M059J (cell line): ENCODE measurements around the gene CALCR. TPM values are rescaled to one million over a fixed set of nuclear protein-coding genes. Genes with fewer than 3 reads are reported as not detected.

ENCODE experiments used
- DNase-seq: peaks from one replicate; pipeline ENCODE4 v3.0.0-alpha.2; 2012; ENCODE audit warnings: low read depth
- total RNA-seq: library from RNA; depleted of rRNA; stranded (reverse); fragments of >200 nt; shearing (Covaris generic); gene quantifications from 2 replicates; pipeline ENCODE4 v1.2.3, GENCODE V29; 2014

Gene CALCR
- total RNA-seq, 1 experiment from 2014 or later: not detected

DNA sequence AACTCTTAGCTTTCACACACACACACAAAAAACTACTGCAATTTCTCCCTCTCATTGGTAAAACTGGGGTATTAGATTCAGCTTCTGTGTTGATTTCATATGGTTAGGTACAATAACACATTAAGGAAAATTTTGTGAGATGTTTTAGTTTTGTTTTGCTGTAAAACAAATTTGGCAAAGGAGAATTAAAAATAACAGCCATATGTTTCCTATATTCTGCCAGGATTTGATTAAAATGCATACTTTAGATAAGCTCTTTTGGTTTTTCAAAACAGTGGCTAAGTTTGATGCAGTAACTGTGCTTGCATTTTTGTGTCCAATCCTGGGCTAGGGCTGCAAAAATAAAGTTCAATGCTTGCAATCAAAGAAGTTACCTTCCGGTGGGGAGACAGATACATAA, 126.3 kb downstream of the CALCR start:
- DNase-seq: no peak

DNA sequence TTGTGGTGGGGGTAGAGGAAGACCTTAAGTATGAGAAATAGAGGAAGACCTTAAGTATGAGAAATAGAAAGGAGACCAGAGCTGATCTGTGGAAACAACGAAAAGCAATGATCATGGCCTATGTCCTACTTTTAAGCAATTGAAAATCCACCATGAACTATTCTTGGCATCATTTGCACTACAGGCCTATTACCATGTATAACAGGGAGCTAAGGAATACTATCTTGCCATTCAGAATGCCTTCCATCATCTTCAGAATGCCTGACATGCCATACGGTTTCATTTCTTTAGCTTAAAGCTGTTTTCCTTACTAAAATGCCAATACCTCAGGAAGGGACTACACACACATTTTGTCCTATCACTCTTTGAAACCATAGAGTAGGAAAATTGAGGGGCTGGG, 127.0 kb downstream of the CALCR start:
- no peak for DNase-seq

DNA sequence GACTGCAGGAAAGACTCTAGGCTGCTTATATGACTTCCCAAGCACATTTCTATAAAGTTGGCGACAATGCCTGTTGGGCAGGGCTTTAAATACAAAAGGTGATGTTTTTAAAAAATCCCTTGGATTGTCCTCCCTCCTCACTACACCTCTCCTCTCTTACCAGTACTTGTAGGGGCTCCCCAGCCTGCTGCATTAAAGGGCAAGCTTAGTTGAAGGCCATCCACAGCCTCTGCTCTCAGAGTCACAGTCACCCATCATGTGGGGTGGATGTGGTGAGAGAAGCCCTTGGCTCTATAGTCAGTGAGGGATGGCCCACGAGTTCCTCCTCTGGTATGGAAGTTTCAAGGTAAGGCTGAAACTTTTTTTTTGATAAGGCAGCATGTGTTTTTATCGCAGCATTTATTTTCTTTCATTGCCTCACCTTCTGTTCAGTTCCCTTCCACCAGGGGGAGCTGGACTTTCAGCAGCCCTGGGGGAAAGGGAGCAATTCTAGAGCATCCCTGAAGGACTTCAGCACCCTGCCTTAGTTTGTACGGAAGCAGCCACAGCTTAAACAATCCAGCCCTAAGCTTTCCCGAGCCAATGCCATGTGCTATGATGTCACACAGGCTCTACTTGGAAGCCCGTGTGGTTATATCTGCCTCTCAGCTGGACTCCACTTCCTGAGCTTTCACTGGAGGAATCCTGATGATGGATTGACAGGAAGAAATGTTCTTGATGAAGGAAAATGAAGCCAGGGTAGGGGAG, 131.9 kb downstream of the CALCR start:
- DNase-seq: peak; percentile 27

DNA sequence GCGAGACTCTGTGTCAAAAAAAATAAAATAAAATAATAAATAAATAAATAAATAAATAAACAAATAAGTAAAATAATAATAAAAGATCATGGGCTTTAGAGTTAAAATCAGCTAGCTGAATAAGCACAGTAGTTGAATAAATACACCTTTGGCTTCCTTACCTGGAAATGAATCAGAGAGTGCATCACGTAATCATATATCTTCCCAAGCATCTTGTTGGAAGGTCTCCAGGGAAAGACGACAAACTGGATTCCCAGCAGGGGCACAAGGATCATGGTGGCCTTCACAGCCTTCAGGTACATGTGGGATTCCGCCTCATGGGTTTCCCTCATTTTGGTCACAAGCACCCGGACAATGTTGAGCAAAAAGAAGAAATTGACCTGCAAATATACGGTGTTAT, 138.7 kb downstream of the CALCR start:
- no peak for DNase-seq

DNA sequence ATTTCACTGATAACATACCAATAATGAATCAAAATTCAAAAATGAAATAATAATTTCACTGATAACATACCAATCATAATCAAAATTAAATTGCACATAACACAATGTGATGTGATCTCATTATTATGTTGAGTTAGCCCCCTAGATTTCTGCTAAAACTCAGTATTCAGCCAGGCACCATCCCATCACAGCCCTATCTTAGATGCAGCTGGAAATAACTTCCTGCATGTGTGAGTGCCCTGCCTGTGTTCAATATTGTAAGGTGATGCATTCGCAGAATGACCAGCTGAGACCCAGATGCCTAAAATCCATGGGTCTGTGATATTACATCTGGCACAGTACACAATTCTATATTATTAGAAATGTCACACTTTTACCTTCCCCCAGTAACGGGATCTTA, 142.4 kb downstream of the CALCR start:
- DNase-seq: no peak

DNA sequence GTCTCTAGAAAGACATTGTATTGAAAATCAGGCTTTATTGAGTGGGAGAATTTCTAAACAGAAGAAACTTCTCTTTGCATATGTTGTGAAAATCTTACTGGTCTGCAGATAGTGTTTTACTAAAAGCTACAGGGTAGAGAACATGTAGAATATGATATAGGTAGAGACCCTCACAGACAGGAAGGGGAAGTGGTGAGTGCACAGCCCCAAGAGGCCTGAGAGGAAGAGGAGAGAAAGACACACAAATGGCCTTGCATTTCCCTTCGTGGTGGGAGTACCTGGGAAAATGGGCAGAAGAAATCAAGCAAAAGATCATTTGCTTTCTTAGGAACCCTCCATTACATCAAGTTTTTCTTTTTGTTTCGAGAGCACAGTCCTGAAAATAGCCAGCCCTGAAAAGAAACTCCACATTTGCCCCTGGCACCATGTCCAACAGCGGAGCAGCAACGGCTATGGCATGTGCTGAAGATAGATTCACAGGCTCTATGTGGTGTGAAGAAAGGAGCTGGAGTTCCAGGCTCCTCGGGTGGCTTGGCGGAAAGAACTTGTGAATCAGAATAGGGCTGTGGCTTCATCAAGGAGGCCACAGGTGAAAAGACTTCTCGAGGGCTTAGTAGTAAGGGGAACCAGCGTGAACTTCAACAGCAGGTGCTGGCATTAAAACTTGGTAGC, 143.5 kb downstream of the CALCR start:
- DNase-seq: no peak

DNA sequence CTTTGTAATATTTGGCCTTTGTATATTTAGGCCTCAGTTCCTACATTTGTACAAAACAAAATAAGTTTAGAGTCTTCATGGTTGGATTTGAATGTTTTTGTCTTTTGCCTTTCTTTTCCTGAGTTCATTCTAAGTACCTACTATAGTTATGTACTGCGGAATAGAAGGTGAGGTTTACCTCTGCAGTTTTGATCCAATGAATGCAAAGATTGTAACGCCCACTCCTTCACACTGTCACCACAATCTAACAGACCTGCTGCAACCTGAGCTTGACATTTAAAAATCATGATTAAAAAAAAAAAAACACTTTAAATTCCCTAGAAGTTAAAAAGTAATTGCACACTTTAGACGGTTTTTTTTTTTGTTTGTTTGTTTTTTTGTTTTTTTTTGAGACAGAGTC, 145.0 kb downstream of the CALCR start:
- no peak for DNase-seq

DNA sequence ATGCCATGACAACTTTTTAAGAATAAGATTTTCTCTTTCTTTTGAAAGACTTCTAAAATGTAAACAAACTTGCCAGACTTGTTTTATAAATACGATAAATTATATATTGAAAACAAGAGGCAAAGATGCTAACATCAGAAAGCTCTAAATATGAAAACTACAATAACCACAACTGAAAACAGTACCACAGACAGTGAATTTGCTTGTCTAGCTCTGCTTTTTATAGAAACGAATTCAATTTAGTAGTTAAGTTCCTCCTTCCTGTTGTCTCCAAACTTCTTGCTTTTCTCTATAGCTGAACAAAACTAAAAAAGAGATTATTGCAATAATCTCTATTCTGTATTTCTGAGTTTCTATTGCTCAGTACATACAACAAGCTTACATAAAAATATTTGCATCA, 147.4 kb downstream of the CALCR start:
- DNase-seq: no peak

DNA sequence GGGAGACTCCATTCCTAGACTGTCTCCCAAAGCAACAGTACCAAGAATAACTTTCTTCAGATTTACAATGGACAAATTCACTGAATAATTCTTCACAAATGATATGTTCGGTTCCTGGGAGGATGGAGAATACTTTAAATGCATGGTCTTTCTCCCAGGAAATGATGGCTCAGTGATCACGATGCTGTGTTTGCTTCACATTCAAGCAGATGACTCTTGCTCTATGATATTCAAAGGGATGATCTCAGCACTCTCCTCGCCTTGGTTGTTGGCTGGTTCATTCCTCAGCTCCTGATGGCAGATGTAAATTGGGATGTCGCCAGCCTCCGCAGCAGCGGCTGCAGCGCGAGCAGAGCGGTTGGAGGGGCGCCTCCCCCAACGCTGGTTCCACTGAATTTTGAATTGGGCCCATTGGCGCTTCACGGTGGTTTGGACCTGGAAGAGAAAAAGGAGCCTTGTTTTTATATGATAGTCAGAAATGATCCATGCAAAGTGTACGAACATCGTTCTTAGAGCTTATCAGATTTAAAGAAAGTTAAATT, 148.3 kb downstream of the CALCR start:
- DNase-seq: no peak

DNA sequence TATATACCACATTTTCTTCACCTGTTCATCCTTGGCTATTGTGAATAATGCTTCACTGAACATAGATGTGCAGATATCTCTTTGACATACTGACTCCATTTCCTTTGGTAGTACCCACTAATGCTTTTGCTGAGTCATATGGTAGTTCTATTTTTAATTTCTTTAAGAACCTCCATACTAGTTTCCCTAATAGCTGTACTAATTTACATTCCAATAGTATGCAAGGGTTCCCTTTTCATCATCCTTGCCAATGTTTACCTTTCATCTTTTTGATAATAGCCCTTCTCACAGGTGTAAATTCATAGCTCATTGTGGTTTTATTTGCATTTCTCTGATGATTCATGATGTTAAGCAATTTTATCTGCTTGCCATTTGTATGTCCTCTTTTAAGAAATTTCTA, 159.9 kb downstream of the CALCR start:
- DNase-seq: no peak

DNA sequence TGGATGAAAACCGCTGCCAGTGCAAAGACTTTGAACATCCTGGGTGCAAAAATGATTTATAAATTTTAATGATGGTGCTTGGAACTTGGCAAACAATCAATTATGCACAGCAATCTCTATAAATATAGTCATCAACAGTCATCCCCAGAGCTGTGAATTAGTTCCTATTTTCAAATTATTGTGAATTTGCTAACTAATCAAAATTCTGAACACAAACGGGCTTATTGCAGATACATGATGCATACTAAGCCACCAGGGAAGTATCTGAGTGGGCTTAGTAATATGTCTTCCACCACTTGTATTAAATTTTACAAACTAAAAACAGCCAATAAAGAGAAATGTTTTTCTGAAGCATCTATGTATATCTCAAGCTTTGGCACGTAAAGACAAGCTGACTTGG, 165.2 kb downstream of the CALCR start:
- no peak for DNase-seq

DNA sequence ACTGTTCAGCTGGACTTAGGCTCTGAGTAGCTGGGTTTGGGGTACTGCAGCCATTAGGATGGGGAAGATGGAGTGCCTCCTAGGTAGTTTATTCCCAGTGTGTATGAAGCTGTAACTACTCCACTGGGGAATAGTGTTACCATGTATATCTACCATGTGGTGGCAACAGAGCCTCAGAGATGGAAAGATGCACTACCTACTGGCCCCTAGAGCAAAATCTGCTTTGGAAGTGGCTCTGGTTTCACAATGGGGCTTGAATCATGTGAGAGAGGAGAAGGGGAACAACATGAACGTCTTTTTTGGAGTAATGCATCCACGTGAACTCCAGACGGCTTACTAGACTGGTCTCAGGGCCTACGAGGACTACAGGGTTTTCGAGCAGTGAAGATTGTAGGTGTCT, 167.3 kb downstream of the CALCR start:
- no peak for DNase-seq

DNA sequence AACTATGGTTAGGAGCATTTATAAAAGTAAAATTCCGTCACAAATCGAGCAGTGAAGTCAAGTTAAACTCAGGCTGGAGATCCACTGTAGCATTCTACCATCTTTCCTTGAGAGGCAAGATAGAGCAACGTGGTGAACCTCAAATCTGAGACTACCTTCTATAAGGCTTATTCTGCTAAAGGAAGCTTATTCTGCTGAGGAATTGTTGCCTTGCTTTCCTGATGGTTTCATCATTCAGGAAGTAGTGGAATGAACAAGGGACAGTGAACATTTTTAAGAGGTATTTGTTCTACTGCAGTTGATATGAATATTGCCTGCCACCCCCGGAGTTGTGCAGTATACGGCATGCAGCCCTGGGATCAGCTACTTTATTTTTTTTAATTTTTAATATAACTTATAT, 171.6 kb downstream of the CALCR start:
- no peak for DNase-seq

DNA sequence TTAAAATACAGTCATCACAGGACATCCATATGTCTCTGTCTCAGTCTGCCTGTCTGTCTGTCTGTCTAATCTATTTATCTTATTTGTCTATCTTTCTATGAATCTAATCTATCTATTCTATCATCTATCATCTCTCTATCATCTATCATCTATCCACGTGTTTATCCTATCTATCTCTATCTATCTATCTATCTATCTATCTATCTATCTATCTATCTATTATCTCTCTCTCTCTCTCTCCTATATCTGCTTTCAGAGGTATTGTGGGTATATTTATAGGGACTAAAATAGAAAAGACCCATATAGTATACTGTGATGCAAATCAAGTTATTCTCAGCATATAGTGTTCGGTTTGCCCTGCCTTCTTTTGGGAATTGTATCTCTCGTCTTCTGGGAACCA, 174.9 kb downstream of the CALCR start:
- DNase-seq: no peak

DNA sequence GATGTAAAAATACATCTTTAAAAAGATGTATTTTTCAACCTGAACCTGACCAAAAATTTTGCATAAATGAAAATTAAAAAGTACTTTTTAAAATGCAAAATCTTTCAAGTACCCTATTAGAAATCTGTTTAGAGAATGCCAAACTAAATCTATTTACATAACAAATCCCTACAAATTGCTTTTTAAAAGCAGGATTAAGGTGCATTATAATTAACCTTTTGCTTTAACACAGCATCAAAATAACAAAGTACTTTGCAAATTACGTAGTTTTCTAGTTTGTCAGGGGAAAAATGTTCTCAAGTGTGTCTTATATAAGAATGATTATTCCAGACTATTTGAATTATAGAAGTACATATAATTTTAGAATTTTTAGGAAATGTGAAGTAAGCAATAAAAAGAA, 181.5 kb downstream of the CALCR start:
- no peak for DNase-seq

DNA sequence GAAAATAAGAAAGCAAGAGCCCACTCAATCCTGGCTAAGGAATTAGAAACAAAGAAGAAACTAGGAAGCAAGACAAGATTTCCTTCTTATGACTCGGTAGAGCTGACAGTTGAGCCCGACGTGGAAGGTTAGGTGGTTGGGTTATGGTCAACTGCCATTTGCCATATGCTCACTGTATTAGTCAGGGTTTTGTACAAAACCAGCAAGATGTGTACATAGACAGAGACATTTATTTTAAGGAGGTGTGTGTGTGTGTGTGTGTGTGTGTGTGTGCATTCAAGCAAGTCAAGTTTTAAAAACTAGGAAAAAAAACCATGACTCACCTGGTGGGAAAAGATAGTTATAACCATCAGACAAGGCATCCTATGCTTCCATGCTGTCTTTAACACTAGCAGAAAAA, 183.9 kb downstream of the CALCR start:
- DNase-seq: no peak

DNA sequence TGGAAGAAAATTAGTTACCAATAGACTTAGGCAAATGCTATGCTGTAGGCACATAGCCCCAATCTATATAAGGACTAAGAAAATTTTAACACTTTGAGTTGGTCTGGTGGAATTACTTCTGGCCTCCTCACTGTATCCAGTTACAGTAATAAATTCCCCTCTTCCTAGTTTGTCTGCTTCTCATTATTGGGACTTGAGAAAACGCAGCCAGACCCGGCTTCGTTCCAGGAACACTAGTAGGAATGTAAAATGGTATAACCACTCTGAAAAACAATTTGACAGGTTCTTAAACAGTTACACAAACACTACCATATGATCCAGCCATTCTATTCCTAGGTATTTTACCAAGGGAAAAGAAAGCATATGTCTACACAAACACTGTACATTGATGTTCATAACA, 192.2 kb downstream of the CALCR start:
- DNase-seq: no peak

DNA sequence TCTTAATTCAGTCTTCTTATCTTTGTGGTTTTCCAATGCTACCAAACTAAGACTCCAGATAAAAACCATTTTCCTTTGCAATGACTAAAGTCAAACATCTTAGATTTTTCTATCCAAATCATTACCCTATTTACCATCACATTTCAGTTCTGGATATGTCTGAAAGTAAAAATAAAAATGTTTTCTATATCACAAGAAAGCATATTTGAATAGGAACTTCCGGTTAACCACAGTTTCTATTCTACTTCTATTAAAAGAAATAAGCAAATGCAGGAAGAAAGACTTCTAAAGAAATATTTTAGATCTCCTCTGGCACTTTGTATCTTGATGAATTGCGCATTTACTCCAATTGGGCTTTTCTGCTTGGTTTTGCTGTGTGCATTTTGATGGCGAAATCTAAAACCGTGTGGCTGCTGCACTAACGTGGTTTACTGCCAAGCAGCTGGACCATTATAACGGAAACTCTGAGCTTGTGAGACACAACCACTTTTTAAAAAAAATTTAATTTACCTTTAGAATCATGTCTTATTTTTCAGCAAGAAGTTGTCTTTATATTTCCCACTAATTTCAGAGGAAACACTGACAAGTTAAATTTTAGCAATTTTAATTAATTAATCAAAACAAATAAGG, 196.3 kb downstream of the CALCR start:
- DNase-seq: no peak

DNA sequence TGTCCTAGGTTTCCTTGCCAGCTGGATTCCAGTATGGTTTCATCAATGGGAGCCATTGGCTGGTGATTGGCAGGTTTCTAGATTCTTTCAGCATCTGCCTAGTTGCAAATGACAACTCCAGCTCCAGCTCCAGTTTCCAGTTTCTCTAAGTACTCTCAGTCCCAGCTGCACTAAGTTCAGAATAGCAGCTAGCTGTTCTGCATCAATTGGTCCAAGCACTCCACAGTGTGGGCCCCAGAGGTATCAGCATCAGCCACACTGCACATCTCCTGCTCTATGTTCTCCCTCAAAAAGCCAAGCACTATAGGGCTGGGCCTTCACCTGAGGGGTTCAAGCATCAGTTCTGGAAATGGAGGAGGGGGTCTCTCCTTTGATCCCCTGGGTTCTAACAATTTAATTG, 198.9 kb downstream of the CALCR start:
- no peak for DNase-seq
